ENCODE results near the gene KRT35.

The KRT35 gene

DNA sequence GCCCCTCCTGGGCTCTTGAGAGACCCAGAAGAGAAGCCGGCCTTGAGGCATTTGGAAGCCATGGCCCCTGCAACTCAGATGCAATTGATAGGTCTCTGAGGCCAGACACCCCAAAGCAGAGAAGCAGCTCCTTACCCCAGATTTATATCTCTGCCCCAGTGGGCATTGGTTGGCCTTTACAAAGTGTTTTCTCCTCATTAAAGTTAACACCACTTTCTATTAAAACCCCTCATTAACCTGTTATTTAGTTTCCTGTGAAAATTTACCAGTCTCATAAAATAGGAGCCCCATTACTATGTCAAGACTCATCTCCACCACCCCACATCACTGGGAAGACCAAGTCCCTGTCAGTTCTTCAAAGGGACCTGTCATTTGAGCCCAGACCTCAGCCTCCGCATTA lies at the start of gene KRT35:
TSS of gene KRT35 (minus strand) at position 116 of the 400 bp plus-strand sequence. CDS start at position 62, 54 bp downstream.
- no peak for DNase-seq

DNA sequence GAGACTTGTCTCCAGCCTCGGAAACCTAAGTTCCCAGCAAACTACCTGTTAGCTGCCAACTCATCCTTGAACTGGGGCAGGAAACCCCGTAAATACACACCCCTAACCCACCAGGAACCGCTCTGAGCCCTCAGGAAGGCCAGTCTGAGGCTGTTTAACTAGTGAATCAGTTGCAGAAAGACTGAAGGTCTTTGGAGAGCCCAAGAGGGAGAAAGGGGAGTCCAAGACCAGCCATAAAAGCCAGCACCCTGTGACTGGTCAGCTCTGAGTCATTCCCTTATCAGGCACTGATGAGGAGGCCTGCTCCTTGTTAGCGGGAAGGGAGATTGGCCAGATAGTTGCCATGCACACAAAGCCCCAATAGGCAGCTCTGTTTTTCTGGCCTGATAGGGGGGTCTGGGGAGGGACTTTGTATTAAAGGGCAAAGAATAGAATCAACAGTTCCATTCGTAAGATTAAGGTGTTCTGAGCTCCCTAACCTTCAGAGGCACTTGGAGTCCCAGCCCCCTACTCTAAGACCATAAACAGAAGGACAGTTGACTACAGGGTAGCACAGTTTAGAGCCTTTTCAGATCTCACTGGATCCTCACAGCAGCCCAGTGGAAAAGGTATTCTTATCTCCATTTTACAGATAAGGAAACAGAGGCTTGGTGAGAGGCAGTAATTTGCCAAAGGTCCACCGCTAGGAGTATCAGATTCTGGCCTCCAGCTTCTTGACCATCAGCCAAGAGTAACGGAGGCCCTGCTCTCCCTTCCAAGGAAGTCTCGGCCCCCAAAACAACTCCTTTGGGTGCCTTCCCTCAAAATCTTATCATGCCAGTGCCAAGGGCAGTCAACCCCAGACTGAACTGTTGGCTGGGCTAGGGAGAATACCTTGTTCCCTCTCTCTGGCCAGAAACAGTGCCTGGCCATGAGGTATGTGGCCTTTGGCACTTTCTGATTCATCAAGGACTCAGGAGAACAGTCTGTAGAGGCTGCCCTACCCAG lies 49.4 kb upstream of the KRT35 start:
- DNase-seq = peak; percentile 38

DNA sequence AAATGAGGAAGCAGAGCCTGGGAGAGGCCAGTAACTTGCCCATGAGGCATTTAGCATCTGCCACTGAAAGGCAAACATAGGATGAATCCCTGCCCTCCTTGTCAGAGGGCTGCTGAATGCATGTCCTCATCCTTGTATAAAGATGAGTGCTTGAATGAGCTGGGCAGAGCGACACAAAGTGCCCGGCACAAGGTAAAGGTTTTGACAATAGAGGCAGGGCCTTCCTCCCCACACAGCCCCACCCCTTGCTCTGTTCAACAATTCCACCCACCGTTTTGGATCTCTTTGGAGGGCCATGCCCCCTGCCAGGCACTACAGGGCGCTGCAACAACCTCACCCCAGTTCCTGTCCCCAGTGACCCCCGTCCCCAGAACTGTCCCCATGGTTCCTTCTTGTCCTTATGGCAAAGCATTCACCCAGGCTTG lies 48.6 kb upstream of the KRT35 start:
- peak; percentile 43 for DNase-seq

GRCh38 chr17:41528959-41529353 lies 48.0 kb upstream of the KRT35 start:
- DNase-seq = peak; percentile 74

GRCh38 chr17:41527063-41528023 lies 46.4 kb upstream of the KRT35 start:
- peak; percentile 65 for DNase-seq

- no peak for DNase-seq
These were observed 43.3 kb upstream of the KRT35 start for GRCh38 chr17:41524261-41524660.

DNA sequence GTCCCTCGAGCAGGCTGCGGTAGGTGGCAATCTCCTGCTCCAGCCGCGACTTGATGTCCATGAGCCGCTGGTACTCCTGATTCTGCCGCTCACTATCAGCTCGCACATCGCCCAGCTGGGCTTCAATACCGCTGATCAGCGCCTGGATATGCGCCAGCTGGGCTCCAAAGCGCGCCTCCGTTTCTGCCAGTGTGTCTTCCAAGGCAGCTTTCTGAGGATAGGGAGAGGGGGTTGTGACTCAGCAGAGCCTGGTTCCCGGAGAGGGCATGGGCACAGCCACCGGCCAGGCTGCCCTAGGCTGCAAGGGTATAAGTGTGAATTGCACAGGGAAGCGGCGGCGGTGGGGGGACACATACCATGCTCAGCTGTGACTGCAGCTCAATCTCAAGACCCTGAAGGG lies 42.8 kb upstream of the KRT35 start:
- no peak for DNase-seq

DNA sequence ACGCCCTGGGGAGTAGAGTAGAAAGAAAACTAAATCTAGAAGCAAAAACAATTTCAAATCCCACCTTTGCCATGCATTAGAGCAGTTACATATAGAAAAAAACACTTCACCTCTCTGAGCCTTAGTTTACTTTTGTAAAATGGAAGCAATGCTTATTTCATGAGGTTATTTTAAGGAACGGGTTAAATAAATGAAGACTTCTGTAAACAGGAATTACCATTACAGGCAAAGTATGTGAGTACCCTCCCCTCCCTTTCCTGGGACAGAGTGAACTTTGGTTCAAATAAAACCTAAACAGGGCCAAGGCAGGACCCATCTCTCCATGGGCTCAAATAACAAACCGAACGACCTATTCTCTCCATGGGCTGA lies 42.3 kb upstream of the KRT35 start:
- DNase-seq = no peak

DNA sequence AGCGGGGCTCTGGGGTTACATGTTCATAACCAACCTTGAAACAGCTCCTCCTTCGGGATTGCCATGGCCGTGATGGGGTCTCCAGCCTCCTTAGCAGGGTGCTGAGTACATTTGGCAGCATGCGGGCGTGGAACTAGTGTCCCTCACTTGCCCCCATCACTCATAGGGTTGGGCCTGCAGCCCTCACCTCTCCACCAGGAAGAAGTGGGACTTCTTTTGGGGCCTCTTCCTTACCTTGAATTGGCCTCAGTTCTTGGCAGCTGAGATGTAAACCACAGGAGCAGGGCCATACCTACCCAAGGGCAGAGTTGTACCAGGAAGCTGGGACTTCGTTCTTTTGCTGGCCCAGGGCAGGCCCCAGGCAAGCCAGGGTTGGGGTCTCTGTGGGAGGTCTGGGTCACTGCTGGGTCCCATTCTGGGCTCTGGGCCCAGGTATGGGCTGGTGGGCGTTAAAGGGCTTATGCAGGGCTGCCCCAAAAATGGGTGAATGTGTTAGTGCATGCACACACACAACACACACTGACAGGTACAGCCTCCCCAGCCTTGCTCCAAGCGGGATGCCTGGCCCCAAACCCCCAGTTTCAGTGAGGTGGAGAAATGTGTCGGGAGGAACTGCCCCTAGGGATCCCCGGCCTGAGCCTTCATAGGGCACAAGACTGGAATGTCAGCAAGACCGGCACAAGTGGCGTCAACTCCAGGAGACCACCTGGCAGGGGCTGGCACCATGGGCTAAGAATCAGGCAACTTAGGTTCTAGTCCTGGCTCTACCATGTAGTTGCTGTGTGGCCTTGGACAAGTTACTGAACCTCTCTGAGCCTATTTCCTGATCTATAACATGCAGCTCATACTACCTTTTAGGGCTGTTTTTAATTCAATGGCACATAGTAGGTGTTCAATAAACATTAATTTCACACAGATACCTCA lies 41.6 kb upstream of the KRT35 start:
- DNase-seq = no peak

GRCh38 chr17:41521574-41522261 lies 40.8 kb upstream of the KRT35 start:
- DNase-seq = no peak

- DNase-seq = peak; percentile 89
These were observed 40.0 kb upstream of the KRT35 start for GRCh38 chr17:41520821-41521521.

DNA sequence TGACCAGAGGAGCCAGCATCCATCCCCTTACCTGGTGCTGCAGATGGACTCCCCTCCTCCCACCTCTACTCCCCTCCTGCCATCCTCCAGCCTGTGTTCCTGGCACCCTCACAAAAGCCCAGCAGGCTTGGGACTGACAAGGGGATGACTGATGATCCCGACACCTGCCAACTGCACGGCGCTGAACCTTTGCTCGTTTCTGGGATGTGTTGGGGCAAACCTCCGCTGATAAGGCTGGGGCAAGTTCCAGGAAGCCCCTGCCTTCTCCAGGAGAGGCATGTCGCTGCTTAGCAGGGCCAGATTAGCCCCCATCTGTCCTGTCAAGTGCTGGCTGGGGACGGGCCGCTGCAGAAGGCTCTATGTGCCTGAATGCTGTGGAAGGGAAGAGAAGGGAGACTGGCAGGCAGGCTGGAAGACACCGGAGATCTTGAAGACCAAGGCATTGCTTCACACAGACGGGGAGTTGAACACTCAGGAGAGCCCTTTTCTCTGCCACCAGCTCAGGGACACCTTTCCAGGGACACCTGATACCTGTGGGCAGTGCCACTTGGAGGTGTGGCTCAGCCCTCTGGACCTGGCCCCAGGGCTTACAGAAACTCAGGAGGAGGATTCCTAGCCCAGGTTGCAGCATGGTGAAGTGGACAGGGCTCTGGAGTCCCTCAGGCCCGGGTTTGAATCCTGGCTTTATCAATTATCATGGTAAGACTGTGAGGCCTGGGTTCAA lies 38.7 kb upstream of the KRT35 start:
- DNase-seq = peak; percentile 89

DNA sequence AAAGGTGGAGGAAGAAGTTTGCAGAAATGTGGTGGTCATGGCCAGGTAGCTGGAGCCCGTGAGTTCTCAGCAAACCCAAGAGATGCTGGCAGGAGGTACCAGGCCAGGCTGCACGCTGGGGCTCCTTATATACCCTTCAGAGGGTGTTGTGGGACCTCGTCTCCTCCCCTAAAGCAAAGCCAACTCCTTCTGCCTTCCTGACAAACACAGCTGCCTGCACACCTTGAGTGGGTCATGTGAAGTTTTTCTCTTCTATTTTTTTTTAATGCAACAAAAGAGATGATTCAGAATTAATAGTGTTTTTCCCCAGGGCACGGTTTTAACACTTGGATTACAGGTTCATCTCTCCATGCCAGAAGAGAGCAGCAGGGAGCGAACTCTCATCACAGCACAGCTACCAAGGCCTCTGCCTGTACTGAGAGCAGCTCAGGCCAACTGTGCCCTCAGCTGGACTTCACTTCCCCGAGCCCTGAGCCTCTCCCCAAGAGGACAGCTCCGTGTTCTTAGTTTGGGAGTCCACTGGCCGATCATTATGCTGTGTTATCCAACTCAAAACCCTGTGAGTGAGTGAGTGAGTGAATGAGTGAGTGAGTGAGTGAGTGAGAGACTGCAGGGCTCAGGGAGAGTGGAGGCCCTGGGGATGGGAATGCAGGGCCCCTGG lies 38.0 kb upstream of the KRT35 start, which contains the start of gene KRT15:
TSS of gene KRT15 (minus strand) at position 102 of the 661 bp plus-strand sequence. CDS start at position 39, 63 bp downstream.
- peak; percentile 77 for DNase-seq

DNA sequence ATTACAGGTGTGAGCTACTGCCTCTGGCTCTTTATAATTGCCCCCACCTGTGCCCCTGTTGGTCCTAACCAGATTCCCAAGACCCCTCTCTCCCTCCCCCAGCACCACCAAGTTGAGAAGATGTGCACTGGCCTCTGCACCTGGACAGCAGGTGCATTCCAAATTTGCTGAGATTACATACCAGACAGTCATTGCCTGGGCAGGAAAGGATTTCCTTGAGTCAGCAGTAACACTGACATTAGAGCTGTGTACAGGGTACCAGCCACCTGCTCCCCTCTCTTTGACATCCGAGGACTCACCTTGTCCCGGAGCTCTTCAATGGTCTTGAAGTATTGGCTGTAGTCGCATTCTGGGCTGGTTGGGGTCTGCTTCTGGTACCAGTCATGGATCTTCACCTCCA lies 37.1 kb upstream of the KRT35 start:
- peak; percentile 24 for DNase-seq

DNA sequence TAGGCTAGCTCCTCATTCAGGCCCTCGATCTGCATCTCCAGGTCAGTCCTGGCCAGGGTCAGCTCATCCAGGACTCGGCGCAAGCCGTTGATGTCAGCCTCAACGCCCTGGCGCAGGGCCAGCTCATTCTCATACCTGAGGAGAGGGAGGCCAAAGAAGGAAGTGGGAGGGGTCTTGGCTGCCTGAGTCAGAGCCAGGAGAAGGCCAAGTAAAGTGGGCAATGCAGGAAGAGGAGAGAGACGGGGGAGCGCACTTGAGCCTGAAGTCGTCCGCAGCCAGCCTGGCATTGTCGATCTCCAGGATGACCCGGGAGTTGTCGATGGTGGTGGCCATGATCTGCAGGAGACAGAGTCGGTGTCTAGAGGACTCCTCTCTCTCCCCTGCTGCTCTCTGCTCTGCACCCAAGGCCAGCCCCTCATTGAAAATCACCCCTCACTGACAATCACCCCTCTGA lies 35.9 kb upstream of the KRT35 start:
- DNase-seq = no peak

- no peak for DNase-seq
These were observed 35.3 kb upstream of the KRT35 start for GRCh38 chr17:41516147-41516829.

- peak; percentile 89 for DNase-seq
These were observed 32.2 kb upstream of the KRT35 start for GRCh38 chr17:41513168-41513547.

GRCh38 chr17:41512546-41513167 lies 31.7 kb upstream of the KRT35 start:
- DNase-seq = no peak

Data from NCI-H146 (cell line).